ENCODE results near the gene DGKZ.

DNA sequence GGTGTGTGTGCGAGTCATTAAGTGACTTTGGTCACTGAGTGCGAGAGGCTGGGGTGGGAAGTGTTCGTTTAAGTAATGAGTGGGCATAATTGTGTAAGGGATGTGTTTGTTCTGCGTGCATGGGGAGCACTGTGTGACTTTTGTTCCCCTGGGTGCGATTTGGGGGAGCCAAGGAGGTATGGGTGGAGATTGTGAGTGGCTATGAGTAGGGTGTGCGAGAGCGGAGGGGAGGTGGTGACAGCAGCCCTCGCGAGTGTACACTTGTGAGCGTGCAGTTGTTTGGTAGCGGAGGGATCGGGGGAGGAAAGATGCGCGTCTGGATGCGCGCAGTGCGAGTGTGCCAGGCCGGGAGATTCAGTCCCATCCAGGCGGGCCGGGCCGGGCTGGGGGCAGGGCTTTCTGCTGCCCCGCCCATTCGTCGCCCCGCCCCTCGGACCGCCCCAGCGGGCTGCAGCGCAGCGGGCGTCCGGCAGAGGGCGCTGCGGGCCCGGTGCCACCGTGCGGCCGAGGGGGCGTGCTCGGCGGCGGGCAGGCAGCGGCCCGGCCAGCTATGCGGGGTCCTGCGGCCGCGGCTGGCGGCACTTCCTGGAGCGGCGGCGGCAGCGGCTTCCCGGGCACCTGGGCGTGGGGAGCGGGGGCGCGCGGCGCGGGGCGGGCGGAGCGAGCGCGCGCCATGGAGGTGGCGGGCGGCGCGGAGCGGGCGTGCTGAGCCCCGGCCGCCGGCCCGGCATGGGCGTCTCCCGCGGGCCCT, at the start of gene DGKZ:
- peak; percentile 56 for TF ChIP-seq POLR2A (IDR thresholded peaks at IDR 0.05; ENCODE audit: low read depth, low read length)
- TF ChIP-seq, protein P1, sequence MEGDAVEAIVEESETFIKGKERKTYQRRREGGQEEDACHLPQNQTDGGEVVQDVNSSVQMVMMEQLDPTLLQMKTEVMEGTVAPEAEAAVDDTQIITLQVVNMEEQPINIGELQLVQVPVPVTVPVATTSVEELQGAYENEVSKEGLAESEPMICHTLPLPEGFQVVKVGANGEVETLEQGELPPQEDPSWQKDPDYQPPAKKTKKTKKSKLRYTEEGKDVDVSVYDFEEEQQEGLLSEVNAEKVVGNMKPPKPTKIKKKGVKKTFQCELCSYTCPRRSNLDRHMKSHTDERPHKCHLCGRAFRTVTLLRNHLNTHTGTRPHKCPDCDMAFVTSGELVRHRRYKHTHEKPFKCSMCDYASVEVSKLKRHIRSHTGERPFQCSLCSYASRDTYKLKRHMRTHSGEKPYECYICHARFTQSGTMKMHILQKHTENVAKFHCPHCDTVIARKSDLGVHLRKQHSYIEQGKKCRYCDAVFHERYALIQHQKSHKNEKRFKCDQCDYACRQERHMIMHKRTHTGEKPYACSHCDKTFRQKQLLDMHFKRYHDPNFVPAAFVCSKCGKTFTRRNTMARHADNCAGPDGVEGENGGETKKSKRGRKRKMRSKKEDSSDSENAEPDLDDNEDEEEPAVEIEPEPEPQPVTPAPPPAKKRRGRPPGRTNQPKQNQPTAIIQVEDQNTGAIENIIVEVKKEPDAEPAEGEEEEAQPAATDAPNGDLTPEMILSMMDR (IDR thresholded peaks at IDR 0.05; ENCODE audit: extremely low read depth in 1 of 2, insufficient read depth in 1 of 2, low read depth in 1 of 2, low read length in 2 of 2) = peak; percentile 61 to 90
- peak; percentile 91 for TF ChIP-seq POLR2AphosphoS5 (IDR thresholded peaks at IDR 0.05; ENCODE audit: insufficient read depth, low read depth, low read length)
- TF ChIP-seq MYC (IDR thresholded peaks at IDR 0.05; ENCODE audit: low read depth, low read length) = no peak
- no peak for TF ChIP-seq EZH2 (IDR thresholded peaks at IDR 0.05; ENCODE audit: borderline replicate concordance, low read depth, low read length, severe bottlenecking)
